ENCODE measurements around the gene RLN1.

- no peak for TF ChIP-seq POLR2A (IDR thresholded peaks at IDR 0.05)
- TF ChIP-seq, protein P1, sequence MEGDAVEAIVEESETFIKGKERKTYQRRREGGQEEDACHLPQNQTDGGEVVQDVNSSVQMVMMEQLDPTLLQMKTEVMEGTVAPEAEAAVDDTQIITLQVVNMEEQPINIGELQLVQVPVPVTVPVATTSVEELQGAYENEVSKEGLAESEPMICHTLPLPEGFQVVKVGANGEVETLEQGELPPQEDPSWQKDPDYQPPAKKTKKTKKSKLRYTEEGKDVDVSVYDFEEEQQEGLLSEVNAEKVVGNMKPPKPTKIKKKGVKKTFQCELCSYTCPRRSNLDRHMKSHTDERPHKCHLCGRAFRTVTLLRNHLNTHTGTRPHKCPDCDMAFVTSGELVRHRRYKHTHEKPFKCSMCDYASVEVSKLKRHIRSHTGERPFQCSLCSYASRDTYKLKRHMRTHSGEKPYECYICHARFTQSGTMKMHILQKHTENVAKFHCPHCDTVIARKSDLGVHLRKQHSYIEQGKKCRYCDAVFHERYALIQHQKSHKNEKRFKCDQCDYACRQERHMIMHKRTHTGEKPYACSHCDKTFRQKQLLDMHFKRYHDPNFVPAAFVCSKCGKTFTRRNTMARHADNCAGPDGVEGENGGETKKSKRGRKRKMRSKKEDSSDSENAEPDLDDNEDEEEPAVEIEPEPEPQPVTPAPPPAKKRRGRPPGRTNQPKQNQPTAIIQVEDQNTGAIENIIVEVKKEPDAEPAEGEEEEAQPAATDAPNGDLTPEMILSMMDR (IDR thresholded peaks at IDR 0.05): no peak
Measured at GRCh38 chr9:5310851-5311250, 28.8 kb downstream of the RLN1 start.

Data from thyroid gland (tissue), 4 donors.